Measurements from ENCODE around the gene LRP2. TPM values are rescaled to one million over a fixed set of nuclear protein-coding genes. Genes with fewer than 3 reads are reported as not detected.

Gene LRP2
- total and polyA plus RNA-seq, 10 of the 15 experiments (the other 5 are each of a cell fraction or from before 2014, with no cell fraction given) = 0.01 to 0.19 (median 0.06) TPM; not detected in 5

DNA sequence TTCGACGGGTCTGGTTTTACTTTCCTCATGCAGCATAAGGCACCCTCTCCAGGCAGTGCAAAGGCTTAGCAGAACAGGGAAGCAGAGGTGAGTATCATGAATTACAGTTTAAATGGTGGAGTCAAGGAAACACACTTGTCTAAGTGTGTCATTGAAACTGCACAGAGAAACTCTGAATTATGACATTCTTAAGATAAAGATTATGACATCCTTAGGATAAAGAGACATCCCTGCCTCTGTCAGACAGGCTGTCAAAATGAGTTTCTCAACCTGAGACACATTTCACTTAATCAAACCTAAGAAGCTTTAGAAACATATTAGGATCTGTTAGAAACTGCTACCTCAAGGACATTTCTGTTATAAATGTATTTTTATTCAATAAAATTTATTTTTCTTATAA is 179.8 kb downstream of the LRP2 start:
- FAIRE-seq (no peak), ATAC-seq (no peak), DNase-seq (ENCODE audit: low read depth, low spot score) (no peak)
- 0% methylated on average over 2 of the region's 2 CpGs for WGBS (ENCODE audit: insufficient coverage, insufficient replicate concordance, low lambda C conversion rate, missing lambda C conversion rate)
- BruUV-seq (replicated peaks) = no TSS peak
- Histone ChIP-seq H3K79me2 (ENCODE audit: control insufficient read depth, insufficient read depth, low read length) (no peaks in the 10 kb centered on the region), H3K27me3 (replicated peaks in 1 of 2; ENCODE audit: control insufficient read depth in 2 of 2, insufficient read depth in 2 of 2, low read length in 1 of 2) (peaks cover 2% of the 10 kb centered on the region in 2 experiments; a peak in 1 of 4 replicates), H3K27ac (ENCODE audit: control insufficient read depth, insufficient read depth) (no peak overlapping the region), H3K4me3 (no peak overlapping the region), H3K4me1 (ENCODE audit: control insufficient read depth, insufficient read depth, low read length) (no peaks in the 10 kb centered on the region), H3K4me2 (ENCODE audit: control insufficient read depth, insufficient read depth) (no peak overlapping the region), H3K9ac (ENCODE audit: control insufficient read depth, insufficient read depth, low read length) (no peak overlapping the region), H3K9me3 (replicated peaks; ENCODE audit: control insufficient read depth, insufficient read depth, low read length) (no peaks in the 10 kb centered on the region), H4K20me1 (ENCODE audit: control insufficient read depth, insufficient read depth) (no peaks in the 10 kb centered on the region), H3K36me3 (ENCODE audit: control insufficient read depth in 2 of 2, insufficient read depth in 2 of 2, low read length in 1 of 2) (no peaks in the 10 kb centered on the region), H2AFZ (ENCODE audit: control insufficient read depth, low read depth, low read length) (no peak overlapping the region)
- ChIA-PET POLR2A (no interaction called here), CTCF (no interaction called here), RAD21 (ENCODE audit: unreplicated experiment) (no interaction called here), SMC1A (ENCODE audit: uncharacterized antibody, unreplicated experiment) (no interaction called here)
- intact Hi-C loops (cut with micrococcal nuclease; ENCODE audit: unreplicated experiment) (no loop called here), in situ Hi-C loops (cut with MboI) (no loop called here)
- TF ChIP-seq ATF3 (IDR thresholded peaks at IDR 0.05; ENCODE audit: borderline replicate concordance, extremely low read depth, low read depth, low read length) (no peak), CHD1 (IDR thresholded peaks at IDR 0.05; ENCODE audit: low read depth, low read length) (no peak), JUNB (IDR thresholded peaks at IDR 0.05) (no peak), MTA3 (IDR thresholded peaks at IDR 0.05; ENCODE audit: borderline replicate concordance, low read length) (no peak), PAX8 (IDR thresholded peaks at IDR 0.05) (no peak), CHD4 (IDR thresholded peaks at IDR 0.05) (no peak), CBX3 (IDR thresholded peaks at IDR 0.05; ENCODE audit: borderline replicate concordance, low read depth) (no peak), ATF2 (IDR thresholded peaks at IDR 0.05; ENCODE audit: low read length) (no peak), WRNIP1 (IDR thresholded peaks at IDR 0.05; ENCODE audit: borderline replicate concordance, low read depth, low read length) (no peak), FOXK2 (IDR thresholded peaks at IDR 0.05) (no peak), ZNF384 (IDR thresholded peaks at IDR 0.05; ENCODE audit: borderline replicate concordance, low read depth, low read length) (no peak), TCF7 (IDR thresholded peaks at IDR 0.05; ENCODE audit: borderline replicate concordance) (no peak), ASH2L (IDR thresholded peaks at IDR 0.05; ENCODE audit: borderline replicate concordance, low read depth) (no peak), IRF4 (IDR thresholded peaks at IDR 0.05; ENCODE audit: low read depth, low read length) (no peak)
- TF ChIP-seq, protein P1, sequence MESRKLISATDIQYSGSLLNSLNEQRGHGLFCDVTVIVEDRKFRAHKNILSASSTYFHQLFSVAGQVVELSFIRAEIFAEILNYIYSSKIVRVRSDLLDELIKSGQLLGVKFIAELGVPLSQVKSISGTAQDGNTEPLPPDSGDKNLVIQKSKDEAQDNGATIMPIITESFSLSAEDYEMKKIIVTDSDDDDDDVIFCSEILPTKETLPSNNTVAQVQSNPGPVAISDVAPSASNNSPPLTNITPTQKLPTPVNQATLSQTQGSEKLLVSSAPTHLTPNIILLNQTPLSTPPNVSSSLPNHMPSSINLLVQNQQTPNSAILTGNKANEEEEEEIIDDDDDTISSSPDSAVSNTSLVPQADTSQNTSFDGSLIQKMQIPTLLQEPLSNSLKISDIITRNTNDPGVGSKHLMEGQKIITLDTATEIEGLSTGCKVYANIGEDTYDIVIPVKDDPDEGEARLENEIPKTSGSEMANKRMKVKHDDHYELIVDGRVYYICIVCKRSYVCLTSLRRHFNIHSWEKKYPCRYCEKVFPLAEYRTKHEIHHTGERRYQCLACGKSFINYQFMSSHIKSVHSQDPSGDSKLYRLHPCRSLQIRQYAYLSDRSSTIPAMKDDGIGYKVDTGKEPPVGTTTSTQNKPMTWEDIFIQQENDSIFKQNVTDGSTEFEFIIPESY (IDR thresholded peaks at IDR 0.05) = no peak
- TF ChIP-seq, protein P2, sequence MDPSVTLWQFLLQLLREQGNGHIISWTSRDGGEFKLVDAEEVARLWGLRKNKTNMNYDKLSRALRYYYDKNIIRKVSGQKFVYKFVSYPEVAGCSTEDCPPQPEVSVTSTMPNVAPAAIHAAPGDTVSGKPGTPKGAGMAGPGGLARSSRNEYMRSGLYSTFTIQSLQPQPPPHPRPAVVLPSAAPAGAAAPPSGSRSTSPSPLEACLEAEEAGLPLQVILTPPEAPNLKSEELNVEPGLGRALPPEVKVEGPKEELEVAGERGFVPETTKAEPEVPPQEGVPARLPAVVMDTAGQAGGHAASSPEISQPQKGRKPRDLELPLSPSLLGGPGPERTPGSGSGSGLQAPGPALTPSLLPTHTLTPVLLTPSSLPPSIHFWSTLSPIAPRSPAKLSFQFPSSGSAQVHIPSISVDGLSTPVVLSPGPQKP (IDR thresholded peaks at IDR 0.05; ENCODE audit: low read depth, low read length) = no peak

All from GM12878 (cell line).